H1 (cell line): ENCODE data around the gene COL6A3. TPM values are rescaled to one million over a fixed set of nuclear protein-coding genes. Genes with fewer than 3 reads are reported as not detected.

Experiments used
- CTCF ChIA-PET: fragments of 300-600 bp; sonication (Branson Sonifier 250); formaldehyde crosslinking; loops from one replicate; lab custom pipeline; 2021; ENCODE audit not compliant: partially characterized antibody; lab: Charles Lee
- POLR2A ChIA-PET: fragments of 300-600 bp; sonication (Branson Sonifier 250); formaldehyde crosslinking; loops from one replicate; lab custom pipeline; 2021; ENCODE audit warnings: inconsistent platforms; ENCODE audit not compliant: partially characterized antibody; lab: Charles Lee
- DNase-seq, 2 experiments: peaks; one replicate each; pipeline versions ENCODE4 v3.0.0 to v3.0.0-alpha.2; 2010 to 2022; ENCODE audit warnings: low spot score in 2 of 2, low read depth in 1 of 2, mixed read lengths in 1 of 2
- FAIRE-seq: peaks from 2 replicates; lab custom pipeline; 2011; peaks lifted over from hg19 to GRCh38; lab: Jason Lieb, UNC
- H2AFZ ChIP-seq: 2 replicates; pipeline ENCODE4 v1.8.1; 2012; ENCODE audit warnings: low read length, inconsistent platforms
- H2AK5ac ChIP-seq: 2 replicates; pipeline ENCODE4 v1.6.1; 2013; ENCODE audit warnings: low read depth, low read length
- H2BK120ac ChIP-seq: replicated peaks from 2 replicates; pipeline ENCODE3; 2013; ENCODE audit warnings: low read depth, low read length, inconsistent platforms
- H2BK12ac ChIP-seq: 2 replicates; pipeline ENCODE4 v1.6.1; 2013; ENCODE audit warnings: low read depth, low read length
- H2BK15ac ChIP-seq: 2 replicates; pipeline ENCODE4 v1.6.1; 2013; ENCODE audit warnings: low read length
- H2BK20ac ChIP-seq: 2 replicates; pipeline ENCODE4 v1.6.1; 2013; ENCODE audit warnings: low read length
- H2BK5ac ChIP-seq: 2 replicates; pipeline ENCODE4 v1.6.1; 2013; ENCODE audit warnings: low read depth, low read length
- H3K14ac ChIP-seq: 2 replicates; pipeline ENCODE4 v1.6.1; 2013; ENCODE audit warnings: inconsistent platforms; ENCODE audit not compliant: insufficient read length
- H3K18ac ChIP-seq: 2 replicates; pipeline ENCODE4 v1.6.1; 2013; ENCODE audit warnings: low read length; ENCODE audit errors: extremely low read depth
- H3K23ac ChIP-seq: 2 replicates; pipeline ENCODE4 v1.6.1; 2013; ENCODE audit warnings: inconsistent platforms; ENCODE audit not compliant: insufficient read length
- H3K23me2 ChIP-seq: 2 replicates; pipeline ENCODE4 v1.6.1; 2013; ENCODE audit warnings: low read depth, low read length
- H3K27ac ChIP-seq: 2 replicates; pipeline ENCODE4 v1.6.1; 2011; ENCODE audit warnings: low read depth, low read length, inconsistent platforms
- H3K27me3 ChIP-seq, 4 experiments: replicated peaks in 1 of 4; 1 replicate in 1 of 4; 2 replicates in 3 of 4; pipeline versions ENCODE4 v1.6.1 to v1.8.1; 2011 to 2013; ENCODE audit warnings: low read length in 3 of 4, mild to moderate bottlenecking in 3 of 4, inconsistent platforms in 2 of 4, mixed read lengths in 2 of 4, moderate library complexity in 1 of 4; ENCODE audit not compliant: control insufficient read depth in 3 of 4, insufficient read depth in 3 of 4; ENCODE audit errors: extremely low read depth in 1 of 4
- H3K36me3 ChIP-seq, 4 experiments: 2 replicates each; pipeline versions ENCODE4 v1.6.1 to v1.8.1; 2011 to 2013; ENCODE audit warnings: mild to moderate bottlenecking in 4 of 4, low read length in 3 of 4, moderate library complexity in 2 of 4, control low read depth in 1 of 4, inconsistent platforms in 1 of 4; ENCODE audit not compliant: insufficient read depth in 4 of 4, control insufficient read depth in 2 of 4
- H3K4ac ChIP-seq: replicated peaks from 2 replicates; pipeline ENCODE3; 2013; ENCODE audit warnings: low read length, low read depth, mixed read lengths, inconsistent platforms; ENCODE audit not compliant: insufficient read length
- H3K4me1 ChIP-seq, 4 experiments: replicated peaks in 1 of 4; 1 replicate in 1 of 4; 2 replicates in 3 of 4; pipeline versions ENCODE4 v1.6.1 to v1.8.1; 2011 to 2013; ENCODE audit warnings: low read length in 3 of 4, inconsistent platforms in 2 of 4, mixed read lengths in 1 of 4; ENCODE audit not compliant: insufficient read depth in 4 of 4, control insufficient read depth in 3 of 4
- H3K4me2 ChIP-seq, 2 experiments: 2 replicates each; pipeline versions ENCODE4 v1.6.1 to v1.8.1; 2011 to 2013; ENCODE audit warnings: low read depth in 2 of 2, low read length in 2 of 2, control low read depth in 1 of 2, inconsistent platforms in 1 of 2, mild to moderate bottlenecking in 1 of 2; ENCODE audit not compliant: insufficient read depth in 1 of 2
- H3K4me3 ChIP-seq, 4 experiments: fragments of 200-600, 300-600 bp in 1 of 4; sonication (generic), shearing (Covaris generic), sonication (Bioruptor Twin) in 1 of 4; 2 replicates each; pipeline versions ENCODE4 v1.5.1 to v1.8.1; 2011 to 2016; ENCODE audit warnings: low read length in 4 of 4, low read depth in 3 of 4, control low read depth in 2 of 4, inconsistent platforms in 2 of 4, mild to moderate bottlenecking in 2 of 4, mixed read lengths in 1 of 4, moderate library complexity in 1 of 4; ENCODE audit not compliant: insufficient read depth in 2 of 4; ENCODE audit errors: extremely low read depth in 1 of 4
- H3K56ac ChIP-seq: replicated peaks from 2 replicates; pipeline ENCODE3; 2013; ENCODE audit warnings: low read depth, mild to moderate bottlenecking, mixed read lengths, low read length, inconsistent platforms; ENCODE audit not compliant: insufficient read length
- H3K79me1 ChIP-seq: 2 replicates; pipeline ENCODE4 v1.6.1; 2013; ENCODE audit warnings: low read depth, low read length, control low read depth
- H3K79me2 ChIP-seq, 2 experiments: 2 replicates each; pipeline versions ENCODE4 v1.6.1 to v1.8.1; 2012 to 2013; ENCODE audit warnings: low read length in 2 of 2, mild to moderate bottlenecking in 2 of 2, inconsistent platforms in 1 of 2; ENCODE audit not compliant: insufficient read depth in 2 of 2, control insufficient read depth in 1 of 2
- H3K9ac ChIP-seq, 4 experiments: replicated peaks in 1 of 4; 1 replicate in 1 of 4; 2 replicates in 3 of 4; pipeline versions ENCODE4 v1.6.1 to v1.8.1; 2011 to 2013; ENCODE audit warnings: low read depth in 3 of 4, low read length in 3 of 4, control low read depth in 2 of 4, mild to moderate bottlenecking in 2 of 4, moderate library complexity in 2 of 4, inconsistent platforms in 1 of 4; ENCODE audit errors: extremely low read depth in 1 of 4
- H3K9me3 ChIP-seq, 2 experiments: 2 replicates each; pipeline versions ENCODE4 v1.6.1 to v1.8.1; 2012 to 2013; ENCODE audit warnings: mild to moderate bottlenecking in 2 of 2, moderate library complexity in 2 of 2, control low read depth in 1 of 2, inconsistent platforms in 1 of 2, low read depth in 1 of 2, low read length in 1 of 2, mixed read lengths in 1 of 2; ENCODE audit not compliant: insufficient read depth in 2 of 2
- H4K20me1 ChIP-seq, 2 experiments: replicated peaks in 1 of 2; 2 replicates each; pipeline versions ENCODE3 to v1.8.1; 2011 to 2013; ENCODE audit warnings: inconsistent platforms in 2 of 2, low read length in 2 of 2, mild to moderate bottlenecking in 1 of 2; ENCODE audit not compliant: insufficient read depth in 2 of 2, control insufficient read depth in 1 of 2
- H4K5ac ChIP-seq: 2 replicates; pipeline ENCODE4 v1.6.1; 2013; ENCODE audit warnings: low read length, low read depth, mixed read lengths, inconsistent platforms; ENCODE audit not compliant: insufficient read length
- H4K8ac ChIP-seq: 2 replicates; pipeline ENCODE4 v1.8.0; 2013; ENCODE audit warnings: mild to moderate bottlenecking, moderate library complexity, low read length, inconsistent platforms; ENCODE audit not compliant: insufficient read depth; ENCODE audit errors: extremely low read depth
- H4K91ac ChIP-seq: replicated peaks from 2 replicates; pipeline ENCODE3; 2013; ENCODE audit warnings: low read length, mixed read lengths, inconsistent platforms; ENCODE audit not compliant: insufficient read length
- CREB1 ChIP-seq: IDR thresholded peaks from 2 replicates; pipeline ENCODE4 v1.6.1; 2012; ENCODE audit warnings: inconsistent platforms
- EZH2 ChIP-seq: fragments of 200-600 bp; sonication (generic); IDR thresholded peaks from 2 replicates; pipeline ENCODE4 v1.7.1; 2012; ENCODE audit warnings: low read depth, mild to moderate bottlenecking, moderate library complexity, low read length, inconsistent platforms; ENCODE audit not compliant: severe bottlenecking
- GTF2F1 ChIP-seq: IDR thresholded peaks from 2 replicates; pipeline ENCODE4 v1.6.1; 2012; ENCODE audit warnings: low read depth, low read length, improper control_type of control experiment, borderline replicate concordance
- KDM4A ChIP-seq: IDR thresholded peaks from one replicate; pipeline ENCODE4 v1.7.1; 2012; ENCODE audit warnings: low read depth, mild to moderate bottlenecking, moderate library complexity, low read length, inconsistent platforms; ENCODE audit not compliant: severe bottlenecking
- POLR2A ChIP-seq, 2 experiments: IDR thresholded peaks; 1 replicate in 1 of 2; 2 replicates in 1 of 2; pipeline ENCODE4 v1.6.1; 2011; ENCODE audit warnings: low read depth in 2 of 2, low read length in 2 of 2, mild to moderate bottlenecking in 2 of 2; ENCODE audit errors: control extremely low read depth in 1 of 2
- POU5F1 ChIP-seq: IDR thresholded peaks from 2 replicates; pipeline ENCODE4 v1.6.1; 2011; ENCODE audit warnings: low read depth, mild to moderate bottlenecking, low read length, moderate library complexity
- RFX5 ChIP-seq: IDR thresholded peaks from 2 replicates; pipeline ENCODE4 v1.6.1; 2011; ENCODE audit warnings: low read depth, low read length, improper control_type of control experiment, borderline replicate concordance
- WGBS, 2 experiments: shearing (Covaris generic) in 1 of 2; methylation state at CpG; one replicate each; pipeline versions ENCODE4 v1.1.6 to v1.1.7; 2013 to 2015; ENCODE audit warnings: low lambda C conversion rate in 2 of 2, mixed read lengths in 2 of 2, inconsistent platforms in 1 of 2, low coverage in 1 of 2, missing lambda C conversion rate in 1 of 2; ENCODE audit not compliant: insufficient replicate concordance in 2 of 2, insufficient coverage in 1 of 2, insufficient read length in 1 of 2; ENCODE audit errors: extremely low coverage in 1 of 2, missing lambda C conversion rate in 1 of 2; 5-methylcytosine and 5-hydroxymethylcytosine counted together
- polyA plus RNA-seq, 7 experiments: library from polyadenylated mRNA; depleted of rRNA in 3 of 7; stranded (reverse) in 5 of 7; unstranded in 2 of 7; fragments of >200 nt in 5 of 7; fragments of 200-250 nt in 2 of 7; gene quantifications; 1 replicate in 5 of 7; 2 replicates in 1 of 7; 4 replicates in 1 of 7; pipeline versions ENCODE4 v1.2.1 to v1.2.3, GENCODE V29; 2011 to 2013; ENCODE audit warnings: missing spikeins in 2 of 7, mixed read lengths in 2 of 7
- total RNA-seq: library from RNA; stranded (reverse); fragmentation: NEBNext Ultra II Directional; extraction: Animal tissue kit (Norgen Biotek cat#: 25700); gene quantifications from 2 replicates; pipeline ENCODE4 v1.2.1, GENCODE V29; 2021
- TF ChIP-seq, protein P1 (sequence below): IDR thresholded peaks from 2 replicates; pipeline ENCODE4 v1.6.1; 2012; ENCODE audit warnings: inconsistent platforms

Gene COL6A3
- total and polyA plus RNA-seq, 2 of the 8 experiments (the other 6 are each of a cell fraction or from before 2014, with no cell fraction given) = 1.2 to 3.4 TPM

GRCh38 chr2:237455764-237456163 lies 41.8 kb upstream of the COL6A3 start:
- Histone ChIP-seq H3K36me3 (no peaks in the 10 kb centered on the region), H3K56ac (no peak overlapping the region), H3K9me3 (no peaks in the 10 kb centered on the region; a peak in 1 of 4 replicates), H2BK20ac (no peak overlapping the region), H3K23me2 (peaks cover 6% of the 10 kb centered on the region; the same call in 1 of the 2 replicates), H3K79me2 (no peaks in the 10 kb centered on the region), H2BK15ac (no peak overlapping the region), H3K27me3 (peaks cover 0 to 2% (median 0%) of the 10 kb centered on the region in 4 experiments; a peak in 1 of 7 replicates)
- no peak for TF ChIP-seq KDM4A
- TF ChIP-seq POLR2A (IDR thresholded peaks at IDR 0.05; ENCODE audit: control extremely low read depth in 1 of 2, low read depth in 2 of 2, low read length in 2 of 2) = no peak
- TF ChIP-seq CREB1 = no peak
- no peak for TF ChIP-seq GTF2F1
- TF ChIP-seq RFX5 = no peak
- no peak for TF ChIP-seq EZH2
- TF ChIP-seq POU5F1 = no peak
- TF ChIP-seq, protein P1, sequence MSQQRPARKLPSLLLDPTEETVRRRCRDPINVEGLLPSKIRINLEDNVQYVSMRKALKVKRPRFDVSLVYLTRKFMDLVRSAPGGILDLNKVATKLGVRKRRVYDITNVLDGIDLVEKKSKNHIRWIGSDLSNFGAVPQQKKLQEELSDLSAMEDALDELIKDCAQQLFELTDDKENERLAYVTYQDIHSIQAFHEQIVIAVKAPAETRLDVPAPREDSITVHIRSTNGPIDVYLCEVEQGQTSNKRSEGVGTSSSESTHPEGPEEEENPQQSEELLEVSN = no peak
- TF ChIP-seq, all 59 proteins: peak for 0
- Histone ChIP-seq H4K20me1 (no peaks in the 10 kb centered on the region), H2BK12ac (no peak overlapping the region), H2BK5ac (no peak overlapping the region), H2AFZ (no peak overlapping the region), H3K27ac (no peak overlapping the region), H4K5ac (no peak overlapping the region), H3K9ac (no peak overlapping the region), H3K14ac (no peak overlapping the region), H3K79me1 (no peaks in the 10 kb centered on the region), H3K23ac (no peak overlapping the region), H3K4ac (no peak overlapping the region), H2AK5ac (no peak overlapping the region), H3K4me3 (no peak overlapping the region), H3K4me2 (no peak overlapping the region), H4K8ac (no peak overlapping the region), H4K91ac (no peak overlapping the region), H3K4me1 (peaks cover 0 to 6% (median 4%) of the 10 kb centered on the region in 4 experiments; a peak in 4 of 7 replicates), H2BK120ac (no peak overlapping the region), H3K18ac (no peak overlapping the region)
- DNase-seq (no peak), FAIRE-seq (no peak)
- ChIA-PET POLR2A (no interaction called here), CTCF (interaction anchor here (1.5 to 1.6 kb wide), 2 partner anchors 34 to 141 kb away, joined by 3 to 7 read pairs; no protein-coding TSS in a partner anchor)
- whole genome bisulfite sequencing, 2 experiments = 90% methylated on average over 5 of the region's 5 CpGs; no CpG with 5 or more reads in 1 of the 2 experiments
